ENCODE measurements around the gene CACNA2D3. TPM values are rescaled to one million over a fixed set of nuclear protein-coding genes. Genes with fewer than 3 reads are reported as not detected.

Gene CACNA2D3
- total RNA-seq, 2 donors from 2014 or later = 0.42 to 0.98 TPM

DNA sequence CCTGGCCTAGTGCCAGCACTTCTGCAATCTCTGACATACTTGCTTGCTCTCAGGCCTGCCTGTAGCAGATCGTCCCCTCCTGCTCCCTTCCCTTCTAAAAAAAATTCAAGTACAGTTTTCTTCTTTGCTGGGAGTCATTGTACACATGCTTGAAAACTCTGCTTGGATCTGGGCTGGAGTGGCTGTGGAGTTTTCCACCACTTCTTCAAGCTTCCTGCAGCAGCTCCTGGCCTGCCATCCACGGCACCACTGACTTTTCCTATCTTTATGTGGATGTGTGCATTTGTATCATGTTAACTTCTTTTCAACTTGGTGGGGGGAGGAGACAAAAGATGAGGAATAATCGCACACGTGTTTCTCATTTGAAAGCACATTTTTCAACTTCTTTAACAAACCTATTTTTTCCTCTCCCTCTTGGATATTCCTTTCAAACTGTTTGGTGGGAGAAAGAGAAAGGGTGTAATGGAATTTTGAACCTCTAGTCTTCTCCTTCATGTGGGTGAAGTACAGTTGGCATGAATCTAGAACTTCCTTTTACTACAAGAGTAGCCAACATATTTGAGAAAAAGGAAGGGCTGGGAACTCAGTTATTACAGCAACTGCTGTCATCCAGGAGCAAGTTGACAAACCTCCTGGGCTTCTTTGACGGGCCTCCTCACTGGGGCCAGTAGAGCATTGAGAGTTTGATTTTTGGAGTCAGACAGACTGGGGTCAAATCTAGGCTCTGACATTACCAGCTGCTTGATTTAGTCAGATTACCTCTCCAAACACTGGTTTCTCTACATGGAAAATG is 866.7 kb downstream of the CACNA2D3 start:
- intact Hi-C loops (cut with DNase I) = no loop called here

DNA sequence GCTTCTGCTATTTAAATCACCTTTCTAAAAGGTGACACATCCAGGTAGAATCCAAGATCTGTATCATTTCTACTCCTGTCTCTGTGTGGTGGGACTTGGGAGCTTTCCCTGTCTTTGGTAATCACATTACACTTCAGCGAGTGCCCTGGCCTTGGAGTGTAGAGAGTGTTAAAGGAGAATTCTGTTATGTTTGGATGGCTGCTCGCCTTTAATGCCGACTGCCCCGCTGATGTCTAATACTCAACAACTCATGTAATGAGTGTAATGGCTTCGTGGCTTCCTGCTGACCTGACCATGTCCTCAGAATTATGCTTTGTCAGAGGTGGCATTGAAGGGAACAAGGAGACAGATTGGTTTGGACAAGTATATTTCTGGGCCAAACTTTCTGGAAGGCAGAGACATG is 871.8 kb downstream of the CACNA2D3 start:
- H3K9ac ChIP-seq (ENCODE audit: low read depth in 2 of 2, low read length in 2 of 2) = no peak overlapping the region
- no peak overlapping the region for H3K4me3 ChIP-seq
- no peaks in the 10 kb centered on the region for H3K27me3 ChIP-seq
- TF ChIP-seq, protein P1, sequence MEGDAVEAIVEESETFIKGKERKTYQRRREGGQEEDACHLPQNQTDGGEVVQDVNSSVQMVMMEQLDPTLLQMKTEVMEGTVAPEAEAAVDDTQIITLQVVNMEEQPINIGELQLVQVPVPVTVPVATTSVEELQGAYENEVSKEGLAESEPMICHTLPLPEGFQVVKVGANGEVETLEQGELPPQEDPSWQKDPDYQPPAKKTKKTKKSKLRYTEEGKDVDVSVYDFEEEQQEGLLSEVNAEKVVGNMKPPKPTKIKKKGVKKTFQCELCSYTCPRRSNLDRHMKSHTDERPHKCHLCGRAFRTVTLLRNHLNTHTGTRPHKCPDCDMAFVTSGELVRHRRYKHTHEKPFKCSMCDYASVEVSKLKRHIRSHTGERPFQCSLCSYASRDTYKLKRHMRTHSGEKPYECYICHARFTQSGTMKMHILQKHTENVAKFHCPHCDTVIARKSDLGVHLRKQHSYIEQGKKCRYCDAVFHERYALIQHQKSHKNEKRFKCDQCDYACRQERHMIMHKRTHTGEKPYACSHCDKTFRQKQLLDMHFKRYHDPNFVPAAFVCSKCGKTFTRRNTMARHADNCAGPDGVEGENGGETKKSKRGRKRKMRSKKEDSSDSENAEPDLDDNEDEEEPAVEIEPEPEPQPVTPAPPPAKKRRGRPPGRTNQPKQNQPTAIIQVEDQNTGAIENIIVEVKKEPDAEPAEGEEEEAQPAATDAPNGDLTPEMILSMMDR (IDR thresholded peaks at IDR 0.05) = no peak
- no peaks in the 10 kb centered on the region for H3K4me1 ChIP-seq
- no peaks in the 10 kb centered on the region for H3K9me3 ChIP-seq
- no peak for DNase-seq
- H3K36me3 ChIP-seq = no peaks in the 10 kb centered on the region
- no peak overlapping the region for H3K27ac ChIP-seq
- intact Hi-C loops (cut with DNase I) = no loop called here

More for the DNA sequence above, 866.7 kb downstream of the CACNA2D3 start:
- H3K4me3 ChIP-seq = no peak overlapping the region
- no peaks in the 10 kb centered on the region for H3K36me3 ChIP-seq
- H3K27ac ChIP-seq = no peak overlapping the region
- no peak overlapping the region for H3K9ac ChIP-seq (ENCODE audit: low read depth in 2 of 2, low read length in 2 of 2)
- H3K27me3 ChIP-seq = no peaks in the 10 kb centered on the region
- TF ChIP-seq, protein P1 (IDR thresholded peaks at IDR 0.05) = no peak
- no peaks in the 10 kb centered on the region for H3K9me3 ChIP-seq
- DNase-seq = peak; percentile 21
- H3K4me1 ChIP-seq = no peaks in the 10 kb centered on the region

DNA sequence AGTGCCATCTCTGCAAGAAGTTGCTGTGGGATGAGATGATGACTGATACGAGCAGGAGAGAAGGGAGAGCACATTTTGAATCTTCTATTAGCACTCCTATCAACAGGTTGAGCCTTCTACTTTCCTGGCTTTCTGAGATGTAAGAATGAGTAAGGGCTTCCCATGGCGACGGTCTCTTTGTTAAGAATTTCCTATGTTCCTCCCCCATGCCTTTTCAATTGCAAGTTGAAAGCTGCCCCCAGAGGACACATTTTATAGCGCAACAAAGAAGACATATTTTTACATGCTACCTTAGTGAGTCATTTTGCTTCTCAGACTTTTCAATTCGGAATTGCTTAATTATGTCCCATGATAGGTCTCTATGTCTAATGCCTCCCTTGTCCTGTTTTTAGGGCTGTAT is 876.8 kb downstream of the CACNA2D3 start:
- no peak for DNase-seq
- Histone ChIP-seq H3K4me3 (no peak overlapping the region), H3K27ac (no peak overlapping the region), H3K9me3 (no peaks in the 10 kb centered on the region), H3K4me1 (no peaks in the 10 kb centered on the region), H3K9ac (ENCODE audit: low read depth in 2 of 2, low read length in 2 of 2) (no peak overlapping the region), H3K27me3 (no peaks in the 10 kb centered on the region), H3K36me3 (no peaks in the 10 kb centered on the region)
- intact Hi-C loops (cut with DNase I) = no loop called here
- TF ChIP-seq, protein P1 (IDR thresholded peaks at IDR 0.05) = no peak

DNA sequence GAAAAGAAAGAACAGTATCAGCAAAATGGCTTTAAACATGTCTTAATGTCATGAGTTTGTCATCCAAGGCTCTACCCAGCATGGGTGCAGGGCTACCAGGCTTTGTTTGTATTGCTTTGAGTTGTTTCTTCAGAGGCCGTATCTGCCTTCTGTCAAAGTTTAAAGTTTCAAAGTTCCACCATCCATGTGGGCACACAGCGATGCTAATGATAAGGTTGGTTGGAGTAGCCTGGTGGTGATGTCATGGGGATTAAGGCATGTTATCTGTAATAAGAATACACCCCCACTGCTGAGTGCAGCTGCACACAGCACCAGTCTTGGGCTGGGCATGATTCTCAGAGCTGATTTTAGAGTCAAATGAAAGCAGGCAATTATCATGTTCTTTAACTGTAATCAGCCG is 877.5 kb downstream of the CACNA2D3 start:
- Histone ChIP-seq H3K27me3 (no peaks in the 10 kb centered on the region), H3K9ac (ENCODE audit: low read depth in 2 of 2, low read length in 2 of 2) (no peak overlapping the region), H3K4me1 (no peaks in the 10 kb centered on the region), H3K27ac (no peak overlapping the region), H3K9me3 (no peaks in the 10 kb centered on the region), H3K36me3 (no peaks in the 10 kb centered on the region), H3K4me3 (no peak overlapping the region)
- no peak for DNase-seq
- TF ChIP-seq, protein P1 (IDR thresholded peaks at IDR 0.05) = no peak
- intact Hi-C loops (cut with DNase I) = no loop called here

DNA sequence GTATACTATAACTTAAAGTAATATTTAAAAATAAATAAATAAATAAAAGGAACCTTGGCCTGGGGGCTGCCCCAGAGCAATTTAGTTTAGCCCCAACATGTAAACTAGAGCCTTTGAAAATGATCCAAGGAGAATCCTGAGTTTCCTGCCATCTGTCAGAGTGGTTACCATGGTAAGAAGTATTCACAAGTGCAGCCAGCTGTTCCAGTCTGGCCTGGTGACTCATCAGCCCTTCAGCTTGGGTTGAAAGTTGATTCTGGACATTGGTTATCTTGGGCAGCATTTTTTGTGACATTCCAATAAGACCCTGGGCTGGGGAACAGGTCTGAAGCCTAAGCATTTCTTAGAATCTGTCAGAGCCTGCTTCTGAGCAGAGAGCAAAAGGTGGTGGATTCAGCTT is 878.2 kb downstream of the CACNA2D3 start:
- DNase-seq = no peak
- intact Hi-C loops (cut with DNase I) = no loop called here
- no peaks in the 10 kb centered on the region for H3K9me3 ChIP-seq
- TF ChIP-seq, protein P1 (IDR thresholded peaks at IDR 0.05) = no peak
- H3K27ac ChIP-seq = no peak overlapping the region
- no peaks in the 10 kb centered on the region for H3K36me3 ChIP-seq
- no peaks in the 10 kb centered on the region for H3K4me1 ChIP-seq
- H3K4me3 ChIP-seq = no peak overlapping the region
- H3K9ac ChIP-seq (ENCODE audit: low read depth in 2 of 2, low read length in 2 of 2) = no peak overlapping the region
- no peaks in the 10 kb centered on the region for H3K27me3 ChIP-seq

All from colonic mucosa (tissue), 4 donors.